Measurements from ENCODE around the gene C9orf72. TPM values are rescaled to one million over a fixed set of nuclear protein-coding genes. Genes with fewer than 3 reads are reported as not detected.

The C9orf72 gene
- total and polyA plus RNA-seq, 2 of the 8 experiments (the other 6 are each of a cell fraction or from before 2014, with no cell fraction given): 7.2 to 17.5 TPM

DNA sequence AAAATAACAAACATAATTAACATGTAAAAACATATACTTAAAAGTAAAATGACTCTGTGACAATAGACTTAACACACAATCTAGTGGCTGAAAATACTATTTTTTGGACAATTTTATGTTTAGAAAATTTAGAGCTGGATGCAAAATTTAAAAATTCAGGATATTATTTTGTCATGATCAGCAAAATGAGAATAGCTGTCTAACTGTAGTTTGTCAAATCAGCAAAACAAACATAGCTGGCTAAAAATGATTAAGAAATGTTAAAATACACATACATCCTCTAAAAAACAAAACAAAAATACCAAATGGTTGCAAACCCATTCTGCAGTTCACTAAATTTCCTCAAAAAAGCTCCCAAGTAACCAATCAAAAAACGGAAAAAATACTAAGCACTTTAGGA is 18.6 kb downstream of the C9orf72 start (continued):
- TF ChIP-seq, protein P1, sequence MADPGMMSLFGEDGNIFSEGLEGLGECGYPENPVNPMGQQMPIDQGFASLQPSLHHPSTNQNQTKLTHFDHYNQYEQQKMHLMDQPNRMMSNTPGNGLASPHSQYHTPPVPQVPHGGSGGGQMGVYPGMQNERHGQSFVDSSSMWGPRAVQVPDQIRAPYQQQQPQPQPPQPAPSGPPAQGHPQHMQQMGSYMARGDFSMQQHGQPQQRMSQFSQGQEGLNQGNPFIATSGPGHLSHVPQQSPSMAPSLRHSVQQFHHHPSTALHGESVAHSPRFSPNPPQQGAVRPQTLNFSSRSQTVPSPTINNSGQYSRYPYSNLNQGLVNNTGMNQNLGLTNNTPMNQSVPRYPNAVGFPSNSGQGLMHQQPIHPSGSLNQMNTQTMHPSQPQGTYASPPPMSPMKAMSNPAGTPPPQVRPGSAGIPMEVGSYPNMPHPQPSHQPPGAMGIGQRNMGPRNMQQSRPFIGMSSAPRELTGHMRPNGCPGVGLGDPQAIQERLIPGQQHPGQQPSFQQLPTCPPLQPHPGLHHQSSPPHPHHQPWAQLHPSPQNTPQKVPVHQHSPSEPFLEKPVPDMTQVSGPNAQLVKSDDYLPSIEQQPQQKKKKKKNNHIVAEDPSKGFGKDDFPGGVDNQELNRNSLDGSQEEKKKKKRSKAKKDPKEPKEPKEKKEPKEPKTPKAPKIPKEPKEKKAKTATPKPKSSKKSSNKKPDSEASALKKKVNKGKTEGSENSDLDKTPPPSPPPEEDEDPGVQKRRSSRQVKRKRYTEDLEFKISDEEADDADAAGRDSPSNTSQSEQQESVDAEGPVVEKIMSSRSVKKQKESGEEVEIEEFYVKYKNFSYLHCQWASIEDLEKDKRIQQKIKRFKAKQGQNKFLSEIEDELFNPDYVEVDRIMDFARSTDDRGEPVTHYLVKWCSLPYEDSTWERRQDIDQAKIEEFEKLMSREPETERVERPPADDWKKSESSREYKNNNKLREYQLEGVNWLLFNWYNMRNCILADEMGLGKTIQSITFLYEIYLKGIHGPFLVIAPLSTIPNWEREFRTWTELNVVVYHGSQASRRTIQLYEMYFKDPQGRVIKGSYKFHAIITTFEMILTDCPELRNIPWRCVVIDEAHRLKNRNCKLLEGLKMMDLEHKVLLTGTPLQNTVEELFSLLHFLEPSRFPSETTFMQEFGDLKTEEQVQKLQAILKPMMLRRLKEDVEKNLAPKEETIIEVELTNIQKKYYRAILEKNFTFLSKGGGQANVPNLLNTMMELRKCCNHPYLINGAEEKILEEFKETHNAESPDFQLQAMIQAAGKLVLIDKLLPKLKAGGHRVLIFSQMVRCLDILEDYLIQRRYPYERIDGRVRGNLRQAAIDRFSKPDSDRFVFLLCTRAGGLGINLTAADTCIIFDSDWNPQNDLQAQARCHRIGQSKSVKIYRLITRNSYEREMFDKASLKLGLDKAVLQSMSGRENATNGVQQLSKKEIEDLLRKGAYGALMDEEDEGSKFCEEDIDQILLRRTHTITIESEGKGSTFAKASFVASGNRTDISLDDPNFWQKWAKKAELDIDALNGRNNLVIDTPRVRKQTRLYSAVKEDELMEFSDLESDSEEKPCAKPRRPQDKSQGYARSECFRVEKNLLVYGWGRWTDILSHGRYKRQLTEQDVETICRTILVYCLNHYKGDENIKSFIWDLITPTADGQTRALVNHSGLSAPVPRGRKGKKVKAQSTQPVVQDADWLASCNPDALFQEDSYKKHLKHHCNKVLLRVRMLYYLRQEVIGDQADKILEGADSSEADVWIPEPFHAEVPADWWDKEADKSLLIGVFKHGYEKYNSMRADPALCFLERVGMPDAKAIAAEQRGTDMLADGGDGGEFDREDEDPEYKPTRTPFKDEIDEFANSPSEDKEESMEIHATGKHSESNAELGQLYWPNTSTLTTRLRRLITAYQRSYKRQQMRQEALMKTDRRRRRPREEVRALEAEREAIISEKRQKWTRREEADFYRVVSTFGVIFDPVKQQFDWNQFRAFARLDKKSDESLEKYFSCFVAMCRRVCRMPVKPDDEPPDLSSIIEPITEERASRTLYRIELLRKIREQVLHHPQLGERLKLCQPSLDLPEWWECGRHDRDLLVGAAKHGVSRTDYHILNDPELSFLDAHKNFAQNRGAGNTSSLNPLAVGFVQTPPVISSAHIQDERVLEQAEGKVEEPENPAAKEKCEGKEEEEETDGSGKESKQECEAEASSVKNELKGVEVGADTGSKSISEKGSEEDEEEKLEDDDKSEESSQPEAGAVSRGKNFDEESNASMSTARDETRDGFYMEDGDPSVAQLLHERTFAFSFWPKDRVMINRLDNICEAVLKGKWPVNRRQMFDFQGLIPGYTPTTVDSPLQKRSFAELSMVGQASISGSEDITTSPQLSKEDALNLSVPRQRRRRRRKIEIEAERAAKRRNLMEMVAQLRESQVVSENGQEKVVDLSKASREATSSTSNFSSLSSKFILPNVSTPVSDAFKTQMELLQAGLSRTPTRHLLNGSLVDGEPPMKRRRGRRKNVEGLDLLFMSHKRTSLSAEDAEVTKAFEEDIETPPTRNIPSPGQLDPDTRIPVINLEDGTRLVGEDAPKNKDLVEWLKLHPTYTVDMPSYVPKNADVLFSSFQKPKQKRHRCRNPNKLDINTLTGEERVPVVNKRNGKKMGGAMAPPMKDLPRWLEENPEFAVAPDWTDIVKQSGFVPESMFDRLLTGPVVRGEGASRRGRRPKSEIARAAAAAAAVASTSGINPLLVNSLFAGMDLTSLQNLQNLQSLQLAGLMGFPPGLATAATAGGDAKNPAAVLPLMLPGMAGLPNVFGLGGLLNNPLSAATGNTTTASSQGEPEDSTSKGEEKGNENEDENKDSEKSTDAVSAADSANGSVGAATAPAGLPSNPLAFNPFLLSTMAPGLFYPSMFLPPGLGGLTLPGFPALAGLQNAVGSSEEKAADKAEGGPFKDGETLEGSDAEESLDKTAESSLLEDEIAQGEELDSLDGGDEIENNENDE (IDR thresholded peaks at IDR 0.05; ENCODE audit: insufficient replicate concordance, low read length): no peak
- TF ChIP-seq SP2 (IDR thresholded peaks at IDR 0.05; ENCODE audit: low read length): no peak
- TF ChIP-seq CHD2 (IDR thresholded peaks at IDR 0.05; ENCODE audit: low read length): no peak
- TF ChIP-seq KDM4A (IDR thresholded peaks at IDR 0.05; ENCODE audit: low read depth, low read length, severe bottlenecking): no peak
- no peak for TF ChIP-seq PHF8 (conservative IDR thresholded peaks at IDR 0.05; ENCODE audit: low read depth, low read length)
- no peak for TF ChIP-seq POLR2A (IDR thresholded peaks at IDR 0.05; ENCODE audit: control extremely low read depth in 1 of 2, low read depth in 2 of 2, low read length in 2 of 2)
- TF ChIP-seq, protein P2, sequence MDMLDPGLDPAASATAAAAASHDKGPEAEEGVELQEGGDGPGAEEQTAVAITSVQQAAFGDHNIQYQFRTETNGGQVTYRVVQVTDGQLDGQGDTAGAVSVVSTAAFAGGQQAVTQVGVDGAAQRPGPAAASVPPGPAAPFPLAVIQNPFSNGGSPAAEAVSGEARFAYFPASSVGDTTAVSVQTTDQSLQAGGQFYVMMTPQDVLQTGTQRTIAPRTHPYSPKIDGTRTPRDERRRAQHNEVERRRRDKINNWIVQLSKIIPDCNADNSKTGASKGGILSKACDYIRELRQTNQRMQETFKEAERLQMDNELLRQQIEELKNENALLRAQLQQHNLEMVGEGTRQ (IDR thresholded peaks at IDR 0.05; ENCODE audit: low read length): no peak
- no peak for TF ChIP-seq BACH1 (IDR thresholded peaks at IDR 0.05; ENCODE audit: low read length)
- TF ChIP-seq CREB1 (IDR thresholded peaks at IDR 0.05): no peak
- TF ChIP-seq HDAC2 (IDR thresholded peaks at IDR 0.05; ENCODE audit: borderline replicate concordance in 1 of 2, low read depth in 2 of 2, low read length in 2 of 2): no peak
- no peak for TF ChIP-seq SUZ12 (IDR thresholded peaks at IDR 0.05; ENCODE audit: low read length)
- no peak for TF ChIP-seq GTF2F1 (IDR thresholded peaks at IDR 0.05; ENCODE audit: borderline replicate concordance, low read depth, low read length)
